GM12864 (cell line): Measurements from ENCODE around the gene ZNF292.

Experiments used
- DNase-seq: peaks from one replicate; pipeline ENCODE4 v3.0.0-alpha.2; 2011; ENCODE audit warnings: low read depth
- H3K4me3 ChIP-seq: 2 replicates; pipeline ENCODE4 v1.5.1; 2011; ENCODE audit warnings: mild to moderate bottlenecking, low read depth, low read length, control low read depth
- TF ChIP-seq, protein P1 (sequence below): IDR thresholded peaks from 2 replicates; pipeline ENCODE4 v1.5.1; 2011; ENCODE audit warnings: low read depth, mild to moderate bottlenecking, moderate library complexity, low read length, control low read depth, inconsistent platforms; ENCODE audit errors: missing control alignments

ZNF292 gene

DNA sequence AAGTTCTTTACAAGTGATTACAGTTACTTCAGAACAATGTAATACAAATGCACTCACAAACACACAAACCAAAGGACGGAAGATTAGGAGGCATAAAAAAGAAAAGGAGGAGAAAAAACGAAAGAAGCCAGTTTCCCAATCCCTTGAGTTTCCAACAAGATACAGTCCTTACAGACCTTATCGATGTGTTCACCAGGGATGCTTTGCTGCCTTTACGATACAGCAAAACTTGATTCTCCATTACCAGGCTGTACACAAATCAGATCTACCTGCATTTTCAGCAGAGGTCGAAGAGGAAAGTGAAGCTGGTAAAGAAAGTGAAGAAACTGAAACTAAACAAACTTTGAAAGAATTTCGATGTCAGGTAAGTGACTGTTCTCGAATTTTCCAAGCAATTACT, 104.4 kb downstream of the ZNF292 start:
- no peak for DNase-seq
- no peak overlapping the region for H3K4me3 ChIP-seq
- TF ChIP-seq, protein P1, sequence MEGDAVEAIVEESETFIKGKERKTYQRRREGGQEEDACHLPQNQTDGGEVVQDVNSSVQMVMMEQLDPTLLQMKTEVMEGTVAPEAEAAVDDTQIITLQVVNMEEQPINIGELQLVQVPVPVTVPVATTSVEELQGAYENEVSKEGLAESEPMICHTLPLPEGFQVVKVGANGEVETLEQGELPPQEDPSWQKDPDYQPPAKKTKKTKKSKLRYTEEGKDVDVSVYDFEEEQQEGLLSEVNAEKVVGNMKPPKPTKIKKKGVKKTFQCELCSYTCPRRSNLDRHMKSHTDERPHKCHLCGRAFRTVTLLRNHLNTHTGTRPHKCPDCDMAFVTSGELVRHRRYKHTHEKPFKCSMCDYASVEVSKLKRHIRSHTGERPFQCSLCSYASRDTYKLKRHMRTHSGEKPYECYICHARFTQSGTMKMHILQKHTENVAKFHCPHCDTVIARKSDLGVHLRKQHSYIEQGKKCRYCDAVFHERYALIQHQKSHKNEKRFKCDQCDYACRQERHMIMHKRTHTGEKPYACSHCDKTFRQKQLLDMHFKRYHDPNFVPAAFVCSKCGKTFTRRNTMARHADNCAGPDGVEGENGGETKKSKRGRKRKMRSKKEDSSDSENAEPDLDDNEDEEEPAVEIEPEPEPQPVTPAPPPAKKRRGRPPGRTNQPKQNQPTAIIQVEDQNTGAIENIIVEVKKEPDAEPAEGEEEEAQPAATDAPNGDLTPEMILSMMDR = no peak

DNA sequence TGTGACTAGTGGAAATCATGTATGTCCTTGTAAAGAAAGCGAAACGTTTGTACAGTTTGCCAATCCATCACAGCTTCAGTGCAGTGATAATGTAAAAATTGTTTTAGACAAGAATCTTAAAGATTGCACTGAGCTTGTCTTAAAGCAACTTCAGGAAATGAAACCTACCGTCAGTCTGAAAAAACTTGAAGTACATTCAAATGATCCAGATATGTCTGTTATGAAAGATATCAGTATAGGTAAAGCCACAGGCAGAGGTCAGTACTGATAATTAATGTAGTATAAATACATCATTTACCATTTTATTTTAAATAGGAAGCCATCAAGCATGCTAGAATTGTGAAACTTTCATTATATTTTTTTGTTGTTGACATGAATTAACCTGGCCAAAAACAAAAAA, 106.2 kb downstream of the ZNF292 start:
- H3K4me3 ChIP-seq = no peak overlapping the region
- no peak for DNase-seq
- TF ChIP-seq, protein P1 = no peak

DNA sequence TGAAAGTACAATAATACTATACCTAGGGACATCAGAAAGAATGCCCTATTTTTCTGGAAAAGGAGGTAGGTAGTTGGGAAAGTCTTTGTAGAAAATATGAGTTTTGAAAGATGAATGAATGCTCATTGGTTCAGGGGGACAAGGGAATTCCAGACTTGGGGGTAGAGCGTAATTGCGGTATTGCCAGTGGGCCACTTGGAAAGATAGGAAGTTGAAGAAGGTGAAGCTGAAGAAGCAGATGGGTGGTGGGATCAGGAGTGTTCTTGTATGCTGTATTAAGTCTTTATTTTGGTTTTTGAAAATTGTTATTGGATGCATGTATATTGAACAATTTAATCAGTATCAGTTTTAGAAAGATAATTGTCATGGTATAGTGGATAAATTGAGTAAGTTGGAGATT, 109.1 kb downstream of the ZNF292 start:
- DNase-seq = no peak
- no peak overlapping the region for H3K4me3 ChIP-seq
- TF ChIP-seq, protein P1 = no peak

DNA sequence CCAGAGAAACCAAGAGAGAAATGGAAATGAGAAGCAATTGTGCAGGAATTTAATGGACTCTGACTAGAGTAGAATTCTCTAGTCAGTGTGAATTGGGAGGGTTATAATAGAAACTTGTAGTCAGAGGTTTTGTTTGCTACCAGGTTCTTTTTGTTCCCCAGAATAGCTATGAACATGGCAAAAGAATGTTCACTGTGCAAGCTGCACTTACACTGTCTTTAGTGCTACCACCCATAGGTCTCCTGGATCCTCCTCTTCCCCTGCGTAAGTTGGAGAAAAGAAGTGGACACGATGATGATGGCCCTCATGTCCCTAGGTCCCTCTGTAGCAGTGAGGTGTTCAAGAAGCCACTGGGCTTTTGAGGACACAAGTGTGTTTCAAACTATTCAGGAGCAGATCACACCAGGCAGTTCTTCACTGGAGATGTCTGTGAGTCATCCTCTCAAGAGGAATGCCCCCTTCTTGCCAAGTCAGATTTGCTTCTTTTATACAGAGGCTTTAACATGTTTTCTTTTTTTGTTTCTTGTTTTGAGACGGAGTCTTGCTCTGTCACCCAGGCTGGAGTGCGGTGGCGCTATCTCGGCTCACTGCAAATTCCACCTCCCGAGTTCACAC, 119.4 kb downstream of the ZNF292 start:
- TF ChIP-seq, protein P1 = no peak
- H3K4me3 ChIP-seq = no peak overlapping the region
- DNase-seq = no peak

DNA sequence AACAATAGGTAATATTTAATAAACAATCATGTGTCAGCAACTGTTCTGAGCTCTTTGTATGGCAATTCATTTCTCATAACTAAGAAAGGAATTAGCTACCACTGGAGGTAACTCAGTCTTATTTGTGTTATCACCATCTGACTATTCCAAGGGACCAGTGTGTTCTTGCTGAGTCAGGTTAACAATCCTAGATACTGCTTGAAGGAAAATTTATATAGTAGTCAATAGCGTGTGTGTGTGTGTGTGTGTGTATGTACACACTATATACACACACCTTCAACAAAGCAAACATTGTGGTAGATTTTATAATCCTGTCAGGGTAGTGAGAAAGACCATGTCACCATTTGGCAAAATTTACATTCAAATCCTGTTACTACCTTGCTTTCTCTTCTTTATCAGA, 121.3 kb downstream of the ZNF292 start:
- no peak overlapping the region for H3K4me3 ChIP-seq
- DNase-seq = no peak
- TF ChIP-seq, protein P1 = no peak

DNA sequence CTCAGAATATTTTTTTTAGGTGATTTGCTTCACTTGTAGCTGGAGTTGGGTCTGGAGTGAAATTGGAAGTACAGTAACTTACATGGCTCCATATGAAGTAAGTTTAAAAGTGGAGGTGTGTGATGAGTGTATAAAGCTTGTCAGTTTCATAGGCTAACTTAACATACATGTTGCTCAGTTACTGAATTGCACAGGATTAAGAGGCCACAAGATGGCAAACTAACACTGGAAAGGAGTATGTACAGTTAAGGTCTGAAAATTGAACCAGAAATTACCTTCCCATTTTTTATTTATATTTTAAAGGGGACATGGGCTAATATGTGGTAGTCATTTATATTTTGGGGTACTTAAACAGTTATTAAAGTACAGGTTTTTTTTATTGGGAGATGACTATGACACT, 121.8 kb downstream of the ZNF292 start:
- no peak for DNase-seq
- TF ChIP-seq, protein P1 = no peak

DNA sequence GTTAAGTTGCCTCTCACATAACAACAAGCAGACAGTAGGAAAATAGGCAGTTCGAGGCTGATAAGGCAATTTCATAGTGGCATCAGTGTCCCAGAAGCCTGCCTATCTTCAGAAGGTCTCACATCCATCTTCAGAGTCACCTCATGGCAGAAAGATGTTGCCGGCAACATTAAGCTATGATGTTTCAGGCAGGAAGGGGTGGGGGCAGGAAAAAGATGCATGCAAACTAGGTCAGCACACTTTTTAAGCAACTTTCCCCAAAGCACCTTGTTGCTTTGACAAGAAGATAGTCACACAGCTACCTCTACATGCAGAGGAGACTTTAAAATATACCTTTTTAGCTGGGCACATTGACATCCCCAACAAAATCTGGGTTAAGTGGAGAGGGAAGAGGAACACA, 123.8 kb downstream of the ZNF292 start:
- DNase-seq = no peak
- TF ChIP-seq, protein P1 = no peak
- no peak overlapping the region for H3K4me3 ChIP-seq

More for the DNA sequence above, 121.8 kb downstream of the ZNF292 start:
- H3K4me3 ChIP-seq = no peak overlapping the region
